T-helper 1 cell (primary cell): ENCODE data around the gene NMRAL1.

Experiments used
- DNase-seq, 5 donors: peaks; one replicate each; pipeline ENCODE4 v3.0.0-alpha.2; 2012 to 2020

The NMRAL1 gene

DNA sequence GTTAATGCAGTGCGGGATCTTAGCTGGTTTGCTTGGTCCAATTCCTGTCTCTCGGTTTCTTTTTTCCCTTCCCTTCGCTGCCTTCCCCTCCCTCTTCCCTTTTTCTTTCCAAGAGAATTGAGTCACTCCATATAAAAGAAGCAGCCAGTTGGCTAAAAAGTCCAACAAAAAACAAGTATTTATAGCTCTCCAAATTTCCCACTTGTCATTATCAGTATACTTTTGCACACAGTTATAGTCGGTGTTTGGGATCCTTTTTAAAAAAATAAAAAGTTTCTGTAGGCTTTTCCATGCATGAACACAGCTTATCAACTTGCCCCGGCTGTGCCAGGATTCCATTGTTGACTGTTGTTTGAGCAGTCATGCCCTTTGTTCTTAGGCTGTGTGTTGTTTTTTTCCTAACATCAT lies 26.6 kb upstream of the NMRAL1 start:
- no peak for DNase-seq

DNA sequence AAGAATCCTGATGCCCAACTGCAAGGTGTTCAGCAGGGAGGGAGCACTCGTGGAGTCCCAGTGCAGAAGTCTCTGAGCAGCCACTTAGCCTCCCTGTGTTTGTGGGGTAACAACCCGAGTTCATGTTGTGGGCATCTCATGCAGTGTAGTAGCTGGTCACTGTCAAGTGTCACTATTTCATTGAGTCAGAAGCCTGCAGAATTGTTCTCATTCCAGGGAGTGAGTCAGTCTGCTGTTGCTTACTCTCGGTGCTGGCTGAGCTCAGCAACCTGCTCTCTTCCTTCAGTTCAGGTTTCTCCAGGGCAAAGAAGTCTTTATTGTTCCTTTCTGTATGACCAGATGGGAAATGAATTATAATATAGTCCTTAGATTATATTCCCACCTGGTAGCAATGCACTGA lies 25.8 kb upstream of the NMRAL1 start:
- no peak for DNase-seq

DNA sequence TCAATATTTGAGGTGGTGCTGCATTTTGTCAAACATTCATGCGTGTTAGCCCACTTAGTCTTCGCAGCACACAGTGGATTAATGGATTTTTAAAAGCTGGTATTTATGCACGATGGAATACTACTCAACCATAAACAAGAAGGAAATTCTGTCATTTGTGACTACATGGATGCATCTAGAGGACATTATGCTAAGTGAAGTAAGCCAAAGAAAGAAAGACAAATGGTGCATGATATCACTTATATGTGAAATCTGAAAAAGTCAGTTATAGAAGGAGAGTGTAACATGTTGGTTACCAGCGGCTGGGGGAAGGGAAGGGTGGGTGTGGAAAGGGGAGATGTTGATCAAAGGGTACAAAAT lies 24.8 kb upstream of the NMRAL1 start:
- DNase-seq: no peak

DNA sequence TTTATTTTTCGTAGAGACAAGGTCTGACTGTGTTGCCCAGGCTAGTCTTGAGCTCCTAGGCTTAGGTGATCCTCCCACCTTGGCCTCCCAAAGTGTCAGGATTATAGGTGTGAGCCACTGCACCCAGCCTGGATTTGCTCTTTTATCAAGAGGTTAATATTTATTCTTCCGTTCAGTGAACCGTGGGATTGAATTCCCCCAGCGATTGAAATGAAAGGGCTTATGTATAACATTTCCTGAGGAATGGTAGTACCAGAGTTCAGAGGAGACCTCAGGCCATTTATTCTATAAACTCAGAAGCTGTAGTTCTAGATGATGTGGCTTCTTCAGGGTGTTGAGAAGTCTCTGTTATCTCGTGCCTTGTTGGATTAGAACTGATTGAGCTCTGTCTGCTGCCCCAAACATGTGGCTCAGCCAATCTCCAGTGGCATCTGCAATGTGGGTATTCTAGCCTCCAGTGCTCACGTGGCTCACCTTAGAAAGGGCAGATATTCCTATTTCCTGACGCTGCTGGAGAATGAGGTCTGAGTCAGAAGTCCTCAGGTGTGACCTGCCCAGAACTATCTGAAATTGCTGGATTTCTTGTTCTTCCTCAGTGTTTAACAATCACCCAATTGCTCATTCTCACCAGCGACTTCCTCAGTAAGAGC lies 24.2 kb upstream of the NMRAL1 start:
- DNase-seq: no peak

DNA sequence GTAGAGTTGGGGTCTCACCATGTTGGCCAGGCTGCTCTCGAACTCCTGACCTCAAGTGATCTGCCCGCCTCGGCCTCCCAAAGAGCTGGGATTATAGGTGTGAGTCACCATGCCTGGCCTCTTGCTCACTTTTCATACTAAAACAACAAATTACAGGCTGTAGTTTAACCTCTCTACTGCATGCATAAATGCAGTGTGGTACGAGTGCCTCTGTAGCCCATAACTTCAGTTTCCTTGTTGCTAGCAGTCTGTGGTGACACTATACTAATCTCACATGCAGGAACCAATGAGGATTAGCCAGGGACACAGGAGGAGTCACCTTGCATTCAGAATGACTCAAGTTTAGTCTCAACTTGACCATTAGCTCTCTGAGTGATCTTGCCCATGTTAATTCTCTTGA lies 21.9 kb upstream of the NMRAL1 start:
- DNase-seq: no peak

DNA sequence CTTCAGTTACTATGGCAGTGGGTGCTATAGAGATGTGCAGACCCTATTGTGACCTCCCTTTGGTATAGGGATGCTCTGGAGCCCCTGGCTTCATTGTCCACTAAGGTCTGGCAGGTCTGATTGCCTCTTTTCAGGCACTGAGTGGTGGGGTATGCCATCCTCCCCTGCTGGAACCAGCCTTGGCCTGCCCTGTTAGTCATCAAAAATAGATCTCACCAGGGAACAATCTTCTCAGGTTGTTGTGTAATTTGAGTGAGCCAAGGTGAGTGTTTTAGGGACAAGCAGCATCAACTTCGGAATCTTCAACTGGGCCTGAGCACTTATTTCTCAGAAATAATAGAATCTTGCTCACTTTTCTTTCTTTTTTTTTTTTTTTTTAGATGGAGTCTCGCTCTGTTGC lies 21.3 kb upstream of the NMRAL1 start:
- DNase-seq: no peak

DNA sequence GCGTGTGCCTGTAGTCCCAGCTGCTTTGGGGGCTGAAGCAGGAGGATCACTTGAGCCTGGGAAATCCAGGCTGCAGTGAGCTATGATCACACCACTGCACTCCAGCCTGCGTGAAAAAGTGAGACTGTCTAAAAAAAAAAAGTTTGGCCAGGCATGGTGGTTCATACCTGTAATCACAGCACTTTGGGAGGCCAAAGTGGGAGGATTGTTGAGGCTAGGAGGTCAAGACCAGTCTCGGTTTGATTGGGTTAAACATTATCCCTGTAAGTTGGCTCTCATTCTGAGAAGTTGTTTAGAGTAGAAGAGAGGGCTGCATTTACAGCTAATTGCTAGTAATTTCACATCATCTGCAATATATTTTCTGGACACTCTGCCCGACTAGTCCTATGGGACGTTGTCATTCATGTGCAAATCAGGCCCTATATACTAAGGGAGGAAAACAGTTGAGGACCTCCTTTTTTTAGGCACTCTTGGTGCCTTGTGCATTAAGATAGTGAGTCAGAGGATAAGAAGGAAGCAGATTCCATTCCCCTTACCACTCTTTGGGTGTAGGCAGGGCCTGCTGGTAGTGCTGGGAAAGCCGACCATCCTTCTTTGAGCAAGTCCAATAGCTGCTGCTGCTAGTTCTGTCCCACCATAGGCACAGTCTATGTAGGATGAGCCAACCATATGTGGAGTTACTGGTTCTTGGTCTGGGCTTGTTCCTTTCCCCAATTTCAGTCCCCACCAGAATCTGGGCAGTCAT lies 20.5 kb upstream of the NMRAL1 start:
- DNase-seq: no peak

DNA sequence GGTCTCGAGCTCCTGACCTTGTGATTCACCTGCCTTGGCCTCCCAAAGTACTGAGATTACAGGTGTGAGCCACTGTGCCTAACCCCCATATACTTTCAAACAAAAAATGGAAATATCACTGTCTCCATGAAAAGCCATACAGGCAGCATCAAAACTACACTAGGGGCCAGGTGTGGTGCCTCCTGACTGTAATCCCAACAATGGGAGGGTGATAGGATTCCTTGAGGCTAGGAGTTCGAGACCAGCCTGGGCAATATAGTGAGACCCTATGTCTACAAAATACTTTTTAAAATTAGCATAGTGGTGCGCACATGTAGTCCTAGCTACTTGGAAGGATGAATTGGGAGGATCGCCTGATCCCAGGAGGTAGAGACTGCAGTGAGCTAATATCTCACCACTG lies 17.5 kb upstream of the NMRAL1 start:
- no peak for DNase-seq

DNA sequence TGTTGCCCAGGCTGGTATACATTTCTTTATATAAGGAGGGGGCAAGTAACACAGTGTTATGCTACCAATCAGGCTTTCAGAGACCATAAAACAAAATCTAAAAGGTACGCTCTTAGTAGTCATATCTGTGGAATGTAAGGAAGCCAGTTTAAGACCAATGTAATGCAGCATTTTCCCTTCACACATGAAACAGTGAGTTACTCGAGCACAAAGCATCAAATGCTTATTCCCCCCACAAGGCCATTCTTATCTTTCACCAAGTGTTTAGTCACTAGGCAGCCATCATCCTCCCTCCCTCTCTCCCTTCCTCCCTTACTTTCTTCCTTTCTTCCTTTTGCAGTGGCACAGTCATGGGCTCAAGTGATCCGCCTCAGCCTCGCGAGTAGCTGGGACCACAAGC lies 14.6 kb upstream of the NMRAL1 start:
- no peak for DNase-seq

DNA sequence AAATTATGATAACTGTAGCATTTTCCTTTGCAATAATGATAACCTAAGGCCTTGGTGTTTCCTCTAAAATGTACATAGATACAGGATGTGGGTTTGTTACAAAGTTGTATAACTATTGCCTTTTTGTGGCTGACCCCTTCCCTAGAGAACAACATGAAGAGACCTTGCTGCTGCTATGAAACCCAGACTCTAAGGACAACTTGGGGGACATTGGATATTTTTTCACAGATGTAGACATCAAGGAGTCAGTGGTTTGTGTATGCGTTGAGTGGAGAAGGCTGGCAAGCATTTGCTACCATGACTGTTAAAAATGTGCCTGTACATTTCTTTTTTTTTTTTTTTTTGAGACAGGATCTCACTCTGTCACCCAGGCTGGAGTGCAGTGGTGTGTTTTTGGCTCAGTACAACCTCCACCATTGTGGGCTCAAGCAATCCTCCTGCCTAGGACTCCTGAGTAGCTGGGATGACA lies 14.1 kb upstream of the NMRAL1 start:
- DNase-seq: peak in 1 of 5 donors; percentile 72

DNA sequence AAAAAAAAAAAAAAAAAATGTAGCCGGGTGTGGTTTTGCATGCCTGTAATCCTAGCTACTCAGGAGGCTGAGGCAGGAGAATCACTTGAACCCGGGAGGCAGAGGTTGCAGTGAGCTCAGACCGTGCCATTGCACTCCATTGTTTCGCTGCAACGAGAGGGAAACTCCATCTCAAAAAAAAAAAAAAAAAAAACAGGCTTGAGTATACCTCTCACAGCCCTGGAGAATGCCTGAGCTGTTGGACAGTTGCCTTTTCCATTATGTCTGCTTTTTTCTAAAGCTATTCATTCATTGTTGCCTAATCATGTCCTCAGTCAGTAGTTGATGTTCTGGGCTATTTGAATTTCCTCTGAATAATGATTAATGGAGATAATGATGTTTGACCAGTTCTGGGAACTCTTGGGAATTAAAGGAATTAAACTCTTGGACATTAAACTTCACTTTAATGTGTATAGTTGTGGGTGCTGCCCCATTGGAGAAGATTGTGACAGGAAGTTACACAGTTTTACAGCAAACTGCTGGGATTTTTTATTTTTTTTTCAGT lies 13.6 kb upstream of the NMRAL1 start:
- peak in 1 of 5 donors; percentile 23 for DNase-seq

DNA sequence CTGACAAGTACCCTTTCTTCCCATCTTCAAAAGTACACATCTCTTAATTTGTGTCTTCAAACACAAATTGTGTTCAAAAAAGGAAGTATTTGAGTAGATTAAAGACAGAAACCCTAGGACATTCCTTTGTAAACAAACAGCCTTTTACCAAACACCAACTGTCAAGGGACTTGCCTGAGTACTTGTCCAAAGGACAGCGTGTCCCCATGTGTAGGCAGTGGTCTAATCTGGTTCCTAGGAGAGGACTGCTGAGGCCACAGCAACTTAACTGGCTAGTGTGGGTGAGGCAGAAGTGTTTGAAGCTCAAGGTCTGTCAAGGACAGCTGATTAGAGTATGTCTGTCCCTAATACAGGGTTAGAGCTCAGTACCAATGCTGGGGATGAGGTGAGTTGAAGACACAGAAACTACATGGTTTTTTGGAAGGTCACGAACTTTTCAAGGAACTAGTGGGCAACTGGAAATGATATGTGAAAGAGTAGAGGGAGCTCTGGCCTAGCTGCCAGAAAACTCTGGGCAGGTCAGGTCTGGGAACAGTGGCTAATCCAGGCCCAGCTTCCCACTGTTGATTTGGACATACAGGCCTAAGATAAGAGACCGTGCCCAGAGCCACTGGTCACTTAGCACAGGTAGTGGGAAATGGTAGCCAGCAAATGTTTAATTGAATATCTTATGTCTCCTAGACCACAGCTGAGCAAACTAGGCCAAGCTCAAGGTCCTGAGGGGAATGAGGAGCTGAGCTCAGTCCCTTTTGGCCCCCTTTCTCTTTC lies 11.9 kb upstream of the NMRAL1 start:
- no peak for DNase-seq

DNA sequence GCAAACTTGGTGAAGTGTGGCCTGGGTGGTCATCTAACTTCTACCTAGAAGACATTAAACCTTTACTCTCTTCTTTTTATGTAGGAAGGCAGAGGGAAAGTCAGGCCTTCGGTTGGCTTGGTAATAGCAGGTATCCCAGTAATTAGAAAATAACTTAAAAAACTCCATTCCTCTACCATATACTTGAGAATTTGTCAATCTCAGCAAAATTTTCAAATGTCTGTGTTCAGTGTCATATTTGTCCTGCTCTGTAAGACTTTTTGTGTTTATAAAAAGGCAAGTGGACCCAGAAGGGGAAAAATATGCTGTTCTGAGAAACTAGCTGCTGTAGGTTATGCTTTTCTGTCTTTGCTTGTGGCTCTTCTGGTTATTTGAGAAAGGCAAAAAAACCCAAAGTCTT lies 7.5 kb upstream of the NMRAL1 start:
- DNase-seq: no peak

DNA sequence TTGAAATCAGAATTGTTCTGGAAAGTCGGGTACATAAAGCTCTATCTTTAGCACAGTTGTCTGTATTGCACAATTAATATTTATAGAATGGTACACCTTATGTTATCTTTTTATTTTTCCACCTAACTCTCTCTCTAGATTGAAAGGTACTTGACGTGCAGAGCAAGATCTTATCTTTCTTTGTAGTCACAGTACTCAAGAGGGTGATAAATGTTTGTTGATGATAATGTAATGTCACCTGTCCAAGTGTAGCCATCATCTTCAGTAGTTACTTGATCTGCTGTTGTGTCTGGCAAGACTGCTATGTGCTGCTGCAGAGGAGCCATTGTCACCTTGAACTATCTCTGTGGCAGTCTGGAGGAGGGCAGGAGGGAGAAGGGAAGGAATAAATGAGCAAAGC lies 7.1 kb upstream of the NMRAL1 start:
- no peak for DNase-seq

DNA sequence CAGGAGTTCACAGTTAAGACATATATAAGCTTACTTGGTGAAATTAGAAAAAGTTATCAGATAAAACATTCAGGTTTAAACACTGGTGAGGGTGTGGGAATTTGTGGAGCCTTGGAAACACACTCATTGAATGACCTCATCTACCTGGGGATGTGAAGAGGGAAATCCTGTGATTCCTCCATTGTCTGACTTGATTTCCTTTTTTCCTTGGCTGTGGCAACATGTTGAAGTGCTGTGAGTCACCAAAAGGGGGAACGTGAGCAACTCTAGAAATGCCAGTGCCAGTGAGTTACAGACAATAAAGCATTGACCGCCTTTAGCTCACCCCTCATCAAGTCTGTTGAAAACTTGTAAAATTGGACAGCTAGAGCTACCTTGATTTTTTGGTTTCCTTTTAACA lies 3.5 kb upstream of the NMRAL1 start:
- DNase-seq: no peak

DNA sequence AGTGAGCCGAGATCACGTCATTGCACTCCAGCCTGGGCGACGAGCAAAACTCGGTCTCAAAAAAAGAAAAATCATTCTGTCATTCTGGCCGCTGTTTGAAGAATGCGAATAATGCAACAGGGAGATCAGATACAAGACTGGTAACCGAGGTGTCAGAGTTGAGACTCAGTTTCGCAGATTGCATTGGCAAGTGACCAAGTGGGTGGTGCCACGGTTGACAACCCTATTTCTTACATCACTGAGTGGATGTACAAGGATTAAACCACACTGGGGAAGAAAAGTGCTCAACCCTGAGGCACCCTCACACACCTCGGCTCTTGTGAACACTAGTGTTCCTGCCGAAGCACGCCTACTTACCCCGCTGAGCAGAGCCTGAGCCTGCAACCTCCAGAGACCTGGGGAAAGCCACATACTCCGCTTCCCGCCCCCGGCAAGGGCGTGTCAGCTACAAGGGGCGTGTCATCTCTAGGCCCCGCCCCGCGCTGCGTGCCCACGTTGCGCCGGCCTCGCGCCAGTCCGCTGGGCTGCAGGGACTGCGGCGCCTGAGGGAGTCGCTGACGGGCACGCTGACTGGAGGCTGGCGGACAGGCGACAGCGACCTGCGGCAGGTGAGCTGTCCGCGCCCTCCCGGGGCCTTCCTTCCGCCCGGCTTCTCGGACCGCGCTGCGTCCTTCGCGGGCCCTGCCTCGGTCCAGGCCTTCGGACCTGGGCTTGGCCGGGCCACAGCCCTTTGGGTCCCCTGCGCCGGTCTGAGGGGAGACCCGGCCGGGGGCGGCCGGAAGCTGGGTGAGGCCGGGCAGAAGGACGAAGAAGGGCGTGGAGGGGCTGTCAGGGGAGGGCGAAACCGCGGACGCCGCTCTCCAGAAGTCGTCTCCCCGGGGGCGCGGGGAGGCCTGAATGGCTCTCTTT lies 1.7 kb upstream of the NMRAL1 start, which contains the start of gene HMOX2:
Gene HMOX2 (plus strand): TSS at position 519 of the 909 bp plus-strand sequence. CDS start 29,127 bp downstream, outside the sequence.
- peak; percentile 82 to 96 (median 87) for DNase-seq

DNA sequence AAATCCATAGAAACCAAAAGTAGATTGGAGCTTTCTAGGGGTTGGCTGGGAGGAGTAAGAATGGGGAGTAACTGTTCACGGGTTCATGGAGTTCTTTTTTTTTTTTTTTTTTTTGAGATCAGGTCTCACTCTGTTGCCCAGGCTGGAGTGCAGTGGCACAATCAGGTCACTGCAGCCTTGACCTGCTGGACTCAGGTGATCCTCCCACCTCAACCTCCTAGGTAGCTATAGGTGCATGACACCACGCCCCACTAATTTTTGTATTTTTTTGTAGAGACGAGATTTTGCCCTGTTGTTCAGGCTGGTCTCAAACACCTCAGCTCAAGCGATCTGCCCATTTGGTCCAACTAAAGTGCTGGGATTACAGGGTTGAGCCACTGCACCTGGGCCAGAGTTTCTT lies 1.5 kb downstream of the NMRAL1 start:
- no peak for DNase-seq

DNA sequence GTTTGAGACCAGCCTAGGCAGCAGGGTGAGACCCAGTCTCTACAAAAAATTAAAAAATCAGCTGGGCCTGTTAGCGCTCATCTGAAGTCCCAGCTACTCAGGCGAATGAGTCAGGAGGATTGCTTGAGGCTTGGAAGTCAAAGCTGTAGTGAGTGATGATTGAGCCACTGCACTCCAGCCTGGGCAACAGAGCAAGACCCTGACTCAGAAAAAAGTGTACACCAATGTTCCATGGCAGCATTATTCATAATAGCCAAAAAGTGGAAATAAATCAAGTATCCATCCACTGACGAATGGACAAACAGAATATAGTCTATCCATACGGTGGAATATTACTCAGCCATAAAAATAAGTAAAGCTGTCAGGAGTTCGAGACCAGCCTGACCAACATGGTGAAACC lies 2.6 kb downstream of the NMRAL1 start:
- DNase-seq: no peak

DNA sequence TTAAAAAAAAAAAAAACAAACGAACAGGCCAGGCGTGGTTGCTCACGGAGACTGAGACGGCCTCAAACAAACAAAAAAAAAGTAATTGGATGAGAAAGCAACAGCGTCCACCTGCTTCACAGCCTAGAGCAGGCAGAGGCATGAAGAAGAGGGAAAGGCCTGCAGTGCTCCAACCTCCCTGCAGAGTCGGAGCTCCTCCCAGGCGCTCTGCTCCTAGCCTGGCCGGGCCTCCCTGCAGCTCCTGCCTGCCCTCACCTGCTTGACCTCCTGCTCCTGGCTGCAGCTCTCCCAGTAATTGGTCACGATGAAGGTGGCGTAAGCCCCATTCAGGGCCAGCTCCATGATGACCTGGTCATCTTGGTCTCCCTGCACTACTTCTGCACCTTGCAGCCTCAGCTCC lies 5.5 kb downstream of the NMRAL1 start:
- no peak for DNase-seq

DNA sequence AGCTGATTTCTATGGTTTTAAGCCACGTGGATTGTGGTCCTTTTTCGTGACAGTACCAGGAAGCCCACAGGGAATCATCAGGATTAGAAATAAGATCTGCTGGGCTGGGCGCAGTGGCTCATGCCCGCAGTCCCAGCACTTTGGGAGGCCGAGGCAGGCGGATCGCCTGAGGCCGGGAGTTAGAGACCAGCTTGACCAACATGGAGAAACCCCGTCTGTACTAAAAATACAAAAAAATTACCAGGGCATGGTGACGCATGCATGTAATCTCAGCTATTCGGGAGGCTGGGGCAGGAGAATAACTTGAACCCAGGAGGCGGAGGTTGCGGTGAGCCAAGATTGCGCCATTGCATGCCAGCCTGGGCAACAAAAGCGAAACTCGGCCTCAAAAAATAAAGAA lies 6.5 kb downstream of the NMRAL1 start:
- no peak for DNase-seq

DNA sequence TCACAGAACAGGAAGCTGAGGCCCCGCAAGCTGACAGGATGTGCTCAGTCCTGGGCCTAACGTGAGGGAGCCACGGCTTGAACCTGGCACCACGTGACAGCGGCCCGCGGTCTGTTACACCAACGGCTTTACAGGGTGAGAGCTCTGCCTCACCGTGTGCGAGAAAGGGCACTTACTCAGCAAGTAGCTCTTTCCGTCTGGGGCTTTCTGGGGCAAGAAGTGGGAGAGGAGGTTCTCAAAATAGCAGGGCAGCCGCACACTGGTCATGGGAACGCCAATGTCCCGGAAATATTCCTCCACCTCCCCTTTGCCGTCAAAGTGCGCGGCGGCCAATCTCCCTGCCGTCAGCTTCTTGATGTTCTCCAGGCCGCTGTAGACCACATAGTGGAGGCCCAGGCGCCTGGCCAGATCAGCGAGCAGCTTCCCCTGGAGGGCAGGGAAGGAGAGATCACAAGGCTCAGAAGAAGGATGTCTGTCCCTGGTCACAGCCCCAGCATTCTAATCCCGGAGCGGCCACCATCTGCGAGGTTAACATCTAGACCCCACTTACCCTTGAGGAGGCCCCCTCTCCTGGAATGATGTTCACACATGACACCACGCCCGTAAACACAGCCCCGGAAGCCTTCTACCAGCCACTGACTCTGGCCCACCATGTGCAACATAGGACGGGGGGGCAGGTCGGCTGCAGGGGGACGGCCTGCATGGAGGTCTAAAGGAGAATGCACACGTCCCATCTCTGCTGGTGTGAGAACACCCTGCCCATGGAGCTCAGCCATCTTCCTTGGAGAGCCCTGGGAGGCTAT lies 8.2 kb downstream of the NMRAL1 start:
- peak in 3 of 5 donors; percentile 29 to 83 (median 41) for DNase-seq
